Astrocyte (in vitro differentiated cells and primary cell): ENCODE measurements around the gene RHOT1.
A peak's percentile ranks its signal among the peaks of the same experiment; 100 is the strongest.

ENCODE experiments used
- EZH2 ChIP-seq: IDR thresholded peaks from 2 replicates; pipeline ENCODE4 v1.6.1; 2012; ENCODE audit warnings: mild to moderate bottlenecking, low read length, inconsistent platforms; ENCODE audit not compliant: insufficient read depth
- TF ChIP-seq, protein P1 (sequence below): IDR thresholded peaks from 2 replicates; pipeline ENCODE4 v1.5.1; 2011; ENCODE audit warnings: low read depth, mild to moderate bottlenecking, inconsistent platforms, low read length, moderate library complexity; ENCODE audit not compliant: insufficient read depth

DNA sequence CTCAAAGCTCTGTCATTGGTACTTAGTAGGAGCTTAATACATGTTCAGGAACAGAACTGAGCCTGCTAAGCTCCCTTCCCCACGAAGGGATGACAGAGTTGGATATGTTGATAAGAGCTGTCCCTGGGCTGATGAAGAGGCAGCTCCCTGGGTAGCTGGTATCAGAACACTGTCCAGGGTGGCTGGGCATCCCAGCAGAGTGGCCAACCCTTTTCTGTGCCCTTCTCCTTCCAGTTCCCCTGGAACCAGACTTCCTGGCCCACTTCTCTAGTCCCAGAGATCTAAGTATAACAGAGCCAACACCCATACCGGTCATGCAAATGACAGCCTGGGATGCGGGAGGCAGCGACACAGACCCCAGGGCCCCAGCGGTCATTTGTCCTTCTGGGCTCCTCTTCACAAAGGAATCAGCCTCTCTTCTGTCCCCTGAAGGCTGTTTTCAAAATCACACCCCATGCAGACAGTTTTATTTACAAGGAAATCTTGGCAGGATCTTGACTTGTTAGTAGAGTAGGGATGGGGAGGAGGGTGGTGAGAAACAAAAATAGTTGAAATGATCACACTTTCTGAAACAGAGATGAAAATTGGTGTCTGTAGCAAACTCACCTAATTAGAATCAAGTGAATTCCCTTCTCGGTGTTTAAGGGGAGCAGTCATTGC, 122.0 kb downstream of the RHOT1 start:
- TF ChIP-seq, protein P1, sequence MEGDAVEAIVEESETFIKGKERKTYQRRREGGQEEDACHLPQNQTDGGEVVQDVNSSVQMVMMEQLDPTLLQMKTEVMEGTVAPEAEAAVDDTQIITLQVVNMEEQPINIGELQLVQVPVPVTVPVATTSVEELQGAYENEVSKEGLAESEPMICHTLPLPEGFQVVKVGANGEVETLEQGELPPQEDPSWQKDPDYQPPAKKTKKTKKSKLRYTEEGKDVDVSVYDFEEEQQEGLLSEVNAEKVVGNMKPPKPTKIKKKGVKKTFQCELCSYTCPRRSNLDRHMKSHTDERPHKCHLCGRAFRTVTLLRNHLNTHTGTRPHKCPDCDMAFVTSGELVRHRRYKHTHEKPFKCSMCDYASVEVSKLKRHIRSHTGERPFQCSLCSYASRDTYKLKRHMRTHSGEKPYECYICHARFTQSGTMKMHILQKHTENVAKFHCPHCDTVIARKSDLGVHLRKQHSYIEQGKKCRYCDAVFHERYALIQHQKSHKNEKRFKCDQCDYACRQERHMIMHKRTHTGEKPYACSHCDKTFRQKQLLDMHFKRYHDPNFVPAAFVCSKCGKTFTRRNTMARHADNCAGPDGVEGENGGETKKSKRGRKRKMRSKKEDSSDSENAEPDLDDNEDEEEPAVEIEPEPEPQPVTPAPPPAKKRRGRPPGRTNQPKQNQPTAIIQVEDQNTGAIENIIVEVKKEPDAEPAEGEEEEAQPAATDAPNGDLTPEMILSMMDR = no peak
- TF ChIP-seq EZH2 = peak; percentile 29
